GM19397 (cell line): ENCODE results near the gene BAG1.

Experiments used
- ATAC-seq: cut with Tn5 transposase; IDR thresholded peaks from one replicate; pipeline ENCODE4 v1.9.1; 2021; ENCODE audit warnings: mild to moderate bottlenecking, moderate library complexity; ENCODE audit not compliant: unreplicated experiment

The BAG1 gene

GRCh38 chr9:33245341-33245740, 19.2 kb downstream of the BAG1 start:
- ATAC-seq: no peak

- ATAC-seq: no peak
These were observed 20.2 kb downstream of the BAG1 start for GRCh38 chr9:33244137-33244784.

DNA sequence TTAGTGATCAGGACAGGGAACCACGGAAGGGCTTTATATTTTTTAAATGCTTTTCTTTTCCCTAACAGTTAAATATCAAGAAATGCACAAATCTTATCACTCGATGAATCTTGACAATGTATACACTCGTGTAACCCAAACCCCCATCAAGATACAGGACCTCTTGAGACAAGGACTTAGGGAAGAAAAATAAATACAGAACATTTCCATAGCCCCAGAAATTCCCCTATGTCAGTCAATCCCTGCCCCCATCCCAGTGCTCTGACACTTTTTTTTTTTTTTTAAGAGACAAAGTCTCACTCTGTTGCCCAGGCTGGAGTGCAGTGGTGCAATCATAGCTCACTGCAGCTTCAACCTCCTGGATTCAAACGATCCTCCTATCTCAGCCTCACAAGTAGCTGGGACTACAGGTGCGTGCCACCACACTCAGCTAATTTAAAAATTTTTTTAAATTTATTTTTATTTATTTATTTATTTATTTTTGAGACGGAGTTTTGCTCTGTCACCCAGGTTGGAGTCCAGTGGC, 21.8 kb downstream of the BAG1 start:
- no peak for ATAC-seq

- ATAC-seq: no peak
These were observed 23.2 kb downstream of the BAG1 start for GRCh38 chr9:33241298-33241697.

DNA sequence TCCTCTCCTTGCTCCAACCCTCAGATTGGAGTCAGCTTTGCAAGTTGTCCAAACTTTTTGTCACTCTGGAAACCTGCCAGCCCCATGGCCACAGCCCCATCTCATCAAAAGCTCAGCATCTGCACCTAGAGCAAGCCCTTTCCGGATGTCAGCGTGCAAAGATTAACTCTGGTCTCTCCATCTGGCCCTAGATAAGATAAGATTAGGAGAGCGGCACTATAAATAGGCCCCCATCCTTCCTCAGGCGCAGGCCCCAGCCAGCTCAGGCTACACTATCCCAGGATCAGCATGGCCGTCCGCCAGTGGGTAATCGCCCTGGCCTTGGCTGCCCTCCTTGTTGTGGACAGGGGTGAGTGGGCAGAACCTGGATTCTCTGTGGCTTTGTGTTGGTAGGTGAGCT, 24.6 kb downstream of the BAG1 start, which contains the start of gene SPINK4:
Gene SPINK4 (plus strand): TSS at position 247 of the 400 bp plus-strand sequence. CDS start 42 bp downstream, at position 289.
- ATAC-seq: no peak

DNA sequence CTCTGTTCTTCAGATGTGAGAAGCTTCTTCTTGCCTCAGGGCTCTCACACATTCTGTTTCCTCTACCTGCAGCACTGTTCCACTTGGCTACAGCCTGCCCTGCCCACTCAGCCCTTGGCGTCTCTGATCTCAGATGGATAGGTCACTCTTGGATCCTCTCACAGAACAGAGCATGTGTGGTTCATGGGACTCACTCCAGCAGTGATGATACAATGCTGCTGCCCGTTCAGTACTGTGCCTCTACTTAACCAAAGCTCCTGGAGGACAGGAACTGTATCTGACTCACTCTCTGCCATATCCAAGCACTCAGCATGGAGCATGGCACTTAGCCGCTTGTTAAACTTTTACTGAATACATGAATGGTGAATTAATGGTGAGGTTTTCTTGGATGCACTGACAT, 27.9 kb downstream of the BAG1 start:
- no peak for ATAC-seq

DNA sequence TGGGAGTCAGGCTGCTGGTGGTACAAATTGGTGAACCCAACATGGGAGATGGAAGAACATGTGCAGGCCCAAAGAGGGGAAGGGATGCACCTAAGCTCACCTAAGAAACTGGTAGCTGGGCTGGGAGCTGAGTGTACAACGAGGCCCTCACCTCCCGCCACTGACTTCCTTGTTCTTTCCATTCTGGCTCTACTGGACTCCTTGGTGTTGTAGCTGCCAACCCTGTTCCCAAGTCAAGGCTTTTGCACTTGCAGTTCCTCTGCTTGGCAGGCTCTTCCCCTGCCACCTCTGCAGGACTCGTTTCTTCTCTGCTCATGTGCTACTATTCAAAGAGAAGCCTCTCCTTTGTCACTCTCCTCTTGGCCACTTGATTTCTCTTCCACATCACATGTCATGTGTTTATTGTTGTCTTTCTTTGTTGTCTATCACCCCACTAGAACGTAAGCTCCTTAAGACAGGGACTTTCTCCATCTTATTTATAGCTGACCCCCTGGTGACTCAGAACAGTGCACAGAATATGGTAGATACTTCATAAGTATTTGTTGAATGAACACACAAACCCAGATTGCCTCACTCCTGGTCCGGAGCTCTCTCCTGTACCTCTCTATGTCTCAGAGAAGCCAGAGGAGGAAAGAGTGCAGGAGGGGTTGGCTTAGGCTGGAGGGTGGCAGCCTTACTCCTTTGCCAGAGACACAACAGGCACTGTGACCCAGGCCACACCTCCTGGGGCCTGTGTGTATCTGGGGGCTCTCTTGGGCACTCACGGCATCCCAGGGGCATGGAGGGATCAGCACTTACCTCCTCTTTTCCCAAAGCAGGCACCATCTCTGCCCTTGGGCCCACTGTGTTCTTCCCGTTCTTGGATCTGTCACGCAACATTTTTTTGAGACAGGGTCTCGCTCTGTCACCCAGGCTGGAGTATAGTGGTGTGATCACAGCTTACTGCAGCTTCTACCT, 29.7 kb downstream of the BAG1 start:
- no peak for ATAC-seq

DNA sequence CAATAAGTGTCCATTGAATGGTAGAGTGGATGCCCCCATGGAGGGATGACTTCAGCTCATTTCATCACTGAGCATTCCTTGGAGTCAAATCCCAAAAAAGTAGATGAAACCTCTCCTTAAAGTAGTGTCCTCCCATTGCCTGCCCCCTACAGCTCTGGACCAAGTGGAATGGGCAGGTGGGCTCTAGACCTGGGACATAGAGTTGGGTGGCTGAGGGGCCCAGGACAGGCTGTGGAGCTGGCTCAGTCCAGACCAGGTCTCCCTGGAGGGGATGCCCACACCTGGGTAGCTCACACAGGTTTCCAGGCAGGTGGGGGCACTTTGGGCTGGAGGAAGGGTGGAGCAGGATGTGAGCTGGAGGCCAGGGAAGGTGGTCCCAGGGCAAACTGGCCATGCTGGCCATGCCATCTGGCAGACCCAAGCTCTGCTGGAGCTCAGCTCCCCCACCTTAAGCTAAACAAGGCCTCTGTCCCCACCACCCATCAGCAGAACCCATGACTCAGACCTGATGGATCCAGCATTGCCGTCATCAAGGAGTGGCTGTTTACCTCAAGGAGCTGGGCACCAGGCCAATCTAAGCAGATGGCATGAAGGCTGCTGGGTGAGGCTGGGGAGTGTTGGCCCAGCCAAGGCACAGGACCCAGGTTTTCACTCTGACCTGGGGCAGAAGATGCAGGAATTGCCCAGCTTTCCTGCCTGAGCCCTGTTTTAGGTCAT, 30.7 kb downstream of the BAG1 start:
- no peak for ATAC-seq

DNA sequence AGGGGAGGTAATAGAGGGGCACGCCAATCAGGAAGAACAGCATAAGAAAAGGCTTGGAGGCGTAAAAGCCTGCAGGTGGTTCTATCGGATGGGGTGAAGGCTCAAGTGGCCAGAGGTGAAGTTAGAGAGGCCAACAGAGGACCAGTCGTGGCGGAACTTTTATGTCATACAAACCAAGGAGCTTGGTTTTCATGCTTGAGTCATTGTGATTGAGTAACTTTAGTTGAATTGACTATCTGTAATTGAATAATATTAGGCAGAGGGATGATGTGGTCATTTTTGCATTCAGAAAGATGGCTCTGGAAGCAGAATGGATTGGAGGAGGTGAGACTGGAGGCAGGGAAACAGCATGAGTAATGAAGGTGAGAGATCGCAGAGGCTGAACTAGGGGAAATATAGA, 31.7 kb downstream of the BAG1 start:
- ATAC-seq: no peak

DNA sequence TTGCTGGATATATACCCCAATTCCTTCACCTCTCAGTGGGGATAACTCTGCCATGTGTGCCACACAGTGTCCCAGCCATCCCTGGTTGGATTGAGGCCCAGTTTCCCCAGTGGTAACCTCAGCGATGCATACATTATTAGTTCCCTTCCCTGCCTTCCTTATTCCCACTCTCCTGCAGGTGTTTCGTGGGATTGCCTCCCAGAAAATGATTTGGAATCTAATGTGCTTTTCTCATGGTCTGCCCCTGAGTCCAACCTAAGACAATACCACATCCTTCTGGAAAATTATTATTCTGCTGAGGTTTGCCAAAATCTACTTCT, 32.9 kb downstream of the BAG1 start:
- ATAC-seq: no peak

DNA sequence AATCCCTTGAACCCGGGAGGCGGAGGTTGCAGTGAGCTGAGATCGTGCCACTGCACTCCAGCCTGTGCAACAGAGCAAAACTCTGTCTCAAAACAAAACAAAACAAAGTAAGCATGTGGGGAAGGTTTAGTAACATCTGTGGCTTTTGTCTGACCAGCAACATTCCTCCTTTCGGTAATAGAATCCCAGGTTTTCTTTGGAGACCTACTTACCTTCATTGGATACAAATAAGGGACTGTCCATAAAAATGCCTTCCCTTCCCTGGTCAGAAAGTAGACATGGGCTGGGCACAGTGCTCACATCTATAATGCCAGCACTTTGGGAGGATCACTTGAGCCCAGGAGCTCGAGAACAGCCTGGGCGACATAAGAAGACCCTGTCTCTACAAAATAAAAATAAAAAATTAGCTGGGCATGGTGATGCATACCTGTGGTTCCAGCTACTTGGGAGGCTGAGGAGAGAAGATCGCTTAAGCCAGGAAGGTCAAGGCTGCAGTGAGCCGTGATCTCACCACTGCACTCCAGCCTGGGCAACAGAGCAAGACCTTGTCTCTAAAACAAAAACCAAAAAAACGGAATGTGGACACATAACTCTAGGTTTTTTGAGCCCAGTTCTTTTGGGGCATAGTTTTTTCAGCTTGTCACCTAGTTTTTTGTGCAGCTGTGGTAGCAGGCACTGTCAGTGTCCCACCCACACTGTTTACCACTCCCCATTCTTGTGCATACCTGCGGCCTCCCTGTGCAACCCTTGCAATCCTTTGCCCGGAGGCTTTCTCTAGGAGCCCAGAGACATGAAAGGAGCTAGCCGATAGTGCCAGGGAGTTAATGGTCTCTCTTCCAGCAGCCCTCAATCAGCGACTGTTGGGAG, 33.5 kb downstream of the BAG1 start:
- no peak for ATAC-seq

DNA sequence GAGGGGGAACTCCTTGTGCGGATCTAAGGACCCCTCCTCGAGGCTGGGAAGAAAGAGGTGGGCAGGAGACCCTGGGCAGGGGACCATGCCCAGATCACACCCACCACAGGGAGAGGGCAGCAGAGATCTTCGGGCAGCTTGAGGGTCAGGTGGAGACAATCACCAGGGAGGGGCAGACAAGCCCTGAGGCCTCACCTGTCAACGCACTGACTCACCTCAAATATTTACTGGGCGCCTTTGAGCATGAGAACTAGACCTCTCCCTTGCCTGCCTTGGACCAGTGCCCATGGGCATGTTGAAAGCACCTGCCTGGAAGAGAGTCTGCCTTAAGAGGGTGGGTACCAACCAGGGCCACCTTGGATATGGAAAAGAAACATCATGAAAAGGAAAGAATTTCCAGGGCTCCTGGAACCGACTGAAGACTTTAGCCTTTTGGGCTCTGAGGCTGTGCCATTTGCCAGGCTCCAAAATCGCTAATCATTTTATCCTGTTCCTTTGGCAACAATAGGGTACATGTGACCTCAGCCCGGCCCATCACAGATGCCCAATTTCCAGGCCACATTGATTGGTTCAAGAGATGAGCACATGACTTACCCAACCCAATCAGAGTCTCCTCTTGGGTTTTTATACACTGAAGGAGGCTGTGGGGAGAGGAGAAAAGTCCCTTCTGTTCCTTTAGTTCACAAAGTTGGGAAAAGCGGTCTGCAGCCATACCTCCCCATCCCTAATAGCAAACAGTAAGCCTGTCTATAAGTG, 35.0 kb downstream of the BAG1 start:
- no peak for ATAC-seq

GRCh38 chr9:33228606-33229005, 35.9 kb downstream of the BAG1 start:
- no peak for ATAC-seq

DNA sequence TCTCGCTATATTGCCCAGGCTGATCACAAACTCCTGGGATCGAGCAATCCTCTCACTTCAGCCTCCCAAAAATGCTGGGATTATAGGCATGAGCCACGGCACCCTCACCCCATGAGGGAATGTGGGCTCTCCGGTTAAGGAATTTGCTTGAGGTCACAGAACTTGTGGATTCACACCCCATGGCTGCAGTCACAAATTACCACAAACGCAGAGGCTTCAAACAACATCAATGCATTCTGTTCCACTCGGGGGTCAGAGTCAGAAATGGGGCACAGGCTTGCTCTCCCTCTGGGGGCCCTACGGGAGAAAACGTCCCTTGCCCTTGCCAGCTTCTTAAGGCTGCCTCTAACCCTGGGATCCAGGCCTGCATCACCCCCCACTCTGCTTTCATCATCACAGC, 36.8 kb downstream of the BAG1 start:
- ATAC-seq: no peak

DNA sequence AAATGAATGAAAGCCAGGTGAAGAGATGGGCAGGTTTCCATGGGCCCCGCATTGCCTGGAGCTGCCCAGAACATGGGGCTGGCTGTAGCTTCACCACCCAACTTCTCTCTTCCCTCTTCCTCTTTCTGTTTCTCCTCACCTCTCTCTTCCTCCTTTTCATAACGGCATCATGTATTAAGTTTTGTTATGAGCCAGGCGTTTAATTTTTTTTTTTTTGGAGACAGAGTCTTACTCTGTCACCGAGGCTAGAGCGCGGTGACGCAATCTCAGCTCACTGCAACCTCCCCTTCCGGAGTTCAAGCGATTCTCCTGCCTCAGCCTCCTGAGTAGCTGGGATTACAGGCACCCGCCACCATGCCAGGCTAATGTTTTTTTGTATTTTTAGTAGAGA, 37.5 kb downstream of the BAG1 start:
- no peak for ATAC-seq

DNA sequence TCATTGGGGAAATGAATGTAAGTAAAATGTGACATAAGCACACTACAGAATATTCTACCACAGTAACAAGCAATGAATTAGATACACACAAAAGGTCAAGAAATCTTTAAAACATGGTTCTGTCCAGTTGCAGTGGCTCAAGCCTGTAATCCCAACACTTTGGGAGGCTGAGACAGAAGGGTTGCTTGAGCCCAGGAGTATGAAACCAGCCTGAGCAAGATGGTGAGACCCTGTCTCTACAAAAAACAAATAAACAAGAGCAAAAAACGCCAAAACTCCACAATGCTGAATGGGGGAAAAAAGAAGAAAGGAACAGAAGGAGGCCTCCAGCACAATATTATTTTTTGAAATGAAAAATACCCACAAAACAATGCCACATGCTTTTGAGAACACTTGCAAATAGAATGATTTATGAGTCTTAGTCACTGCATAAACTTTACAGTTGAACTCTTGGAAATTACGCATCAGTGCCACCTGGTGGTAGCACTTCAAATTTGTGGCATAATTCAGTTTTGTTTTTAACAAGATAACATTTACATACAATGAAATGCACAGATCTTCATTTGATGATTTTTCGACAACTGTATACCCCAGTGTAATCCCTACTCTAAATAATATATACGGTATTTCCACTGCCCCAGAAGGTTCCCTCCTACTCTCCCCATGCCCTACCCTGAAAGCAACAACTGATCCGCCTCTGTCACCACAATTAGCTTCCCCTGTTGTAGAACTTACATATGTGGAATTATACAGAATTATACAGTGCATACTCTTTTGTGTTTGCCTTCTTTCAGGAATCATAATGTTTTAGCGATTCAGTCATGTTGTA, 39.0 kb downstream of the BAG1 start:
- no peak for ATAC-seq

GRCh38 chr9:33223696-33224095, 40.8 kb downstream of the BAG1 start:
- ATAC-seq: no peak

- ATAC-seq: no peak
These were observed 42.5 kb downstream of the BAG1 start for GRCh38 chr9:33222031-33222430.

DNA sequence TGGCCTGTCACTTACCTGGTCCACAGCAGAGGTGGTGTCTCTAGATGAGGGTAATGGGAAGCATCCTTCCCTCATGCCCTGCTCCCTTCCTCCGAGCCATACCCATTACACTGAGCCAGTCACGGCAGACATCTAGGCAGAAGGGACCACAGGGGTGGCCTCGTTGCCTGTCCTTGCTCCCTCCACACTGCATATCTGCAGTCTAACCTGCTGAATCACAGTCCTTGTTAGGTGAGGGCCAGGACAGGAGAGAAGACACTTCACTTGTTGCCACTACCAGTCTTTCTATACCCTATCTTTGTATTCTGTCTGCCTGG, 43.0 kb downstream of the BAG1 start:
- ATAC-seq: no peak
